ENCODE data around the gene P2RY8.

P2RY8 gene

DNA sequence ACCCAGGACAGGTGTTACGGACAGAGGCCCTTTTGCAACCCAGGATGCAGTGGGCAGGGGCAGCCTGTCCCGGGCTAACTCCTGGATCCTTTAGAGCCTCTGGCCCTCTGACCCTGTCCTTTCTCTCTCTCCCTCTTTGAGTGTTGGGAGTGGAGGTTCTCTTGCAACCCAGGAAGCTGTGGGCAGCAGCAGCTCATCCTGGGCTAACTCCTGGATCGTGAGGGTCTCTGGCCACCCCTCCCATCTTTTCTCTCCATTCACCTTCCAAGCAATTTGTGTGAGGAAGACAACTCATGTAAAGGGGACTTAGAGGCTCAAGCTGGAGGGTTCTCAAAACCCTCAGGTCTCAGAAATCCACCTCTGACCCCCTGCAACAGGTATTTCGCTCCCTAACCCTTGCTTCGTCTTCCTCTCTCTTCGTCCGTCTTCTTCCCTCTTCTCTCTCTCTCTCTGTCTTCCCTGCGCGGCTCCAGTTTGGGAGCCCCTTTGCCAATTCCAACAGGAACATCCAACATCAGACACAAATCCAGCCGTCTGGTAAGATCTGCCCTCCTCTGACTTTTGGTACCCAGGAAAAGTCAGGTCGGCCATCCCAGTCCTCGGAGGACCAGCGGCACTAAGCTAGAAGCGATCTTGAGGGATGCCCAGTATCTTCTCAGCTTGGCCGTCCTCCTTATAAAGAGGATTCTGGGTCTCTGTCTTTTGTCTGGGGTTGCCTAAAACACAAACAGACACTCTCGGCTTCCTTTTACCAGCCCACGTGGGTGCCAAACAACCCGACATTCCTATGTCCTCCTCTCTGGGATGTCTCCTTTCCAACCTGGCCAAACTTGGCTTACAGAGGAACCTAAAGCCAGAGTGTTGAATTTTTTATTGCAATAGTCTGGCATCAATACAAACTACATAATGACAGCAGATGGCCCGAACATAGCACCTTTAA, 92.2 kb downstream of the P2RY8 start:
- TF ChIP-seq SPI1 (IDR thresholded peaks at IDR 0.05; ENCODE audit: borderline replicate concordance, low read depth) (no peak), REST (IDR thresholded peaks at IDR 0.05; ENCODE audit: insufficient replicate concordance, low read depth) (no peak), POLR2AphosphoS5 (IDR thresholded peaks at IDR 0.05; ENCODE audit: low read depth) (no peak)
- TF ChIP-seq, protein P1, sequence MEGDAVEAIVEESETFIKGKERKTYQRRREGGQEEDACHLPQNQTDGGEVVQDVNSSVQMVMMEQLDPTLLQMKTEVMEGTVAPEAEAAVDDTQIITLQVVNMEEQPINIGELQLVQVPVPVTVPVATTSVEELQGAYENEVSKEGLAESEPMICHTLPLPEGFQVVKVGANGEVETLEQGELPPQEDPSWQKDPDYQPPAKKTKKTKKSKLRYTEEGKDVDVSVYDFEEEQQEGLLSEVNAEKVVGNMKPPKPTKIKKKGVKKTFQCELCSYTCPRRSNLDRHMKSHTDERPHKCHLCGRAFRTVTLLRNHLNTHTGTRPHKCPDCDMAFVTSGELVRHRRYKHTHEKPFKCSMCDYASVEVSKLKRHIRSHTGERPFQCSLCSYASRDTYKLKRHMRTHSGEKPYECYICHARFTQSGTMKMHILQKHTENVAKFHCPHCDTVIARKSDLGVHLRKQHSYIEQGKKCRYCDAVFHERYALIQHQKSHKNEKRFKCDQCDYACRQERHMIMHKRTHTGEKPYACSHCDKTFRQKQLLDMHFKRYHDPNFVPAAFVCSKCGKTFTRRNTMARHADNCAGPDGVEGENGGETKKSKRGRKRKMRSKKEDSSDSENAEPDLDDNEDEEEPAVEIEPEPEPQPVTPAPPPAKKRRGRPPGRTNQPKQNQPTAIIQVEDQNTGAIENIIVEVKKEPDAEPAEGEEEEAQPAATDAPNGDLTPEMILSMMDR (IDR thresholded peaks at IDR 0.05; ENCODE audit: insufficient read depth, low read length), result no peak
- no peak for DNase-seq (ENCODE audit: low read depth in 1 of 2, low spot score in 1 of 2)
- H3K4me3 ChIP-seq (replicated peaks; ENCODE audit: insufficient read depth, low read length), result no peak overlapping the region
- no peaks in the 10 kb centered on the region for H3K27me3 ChIP-seq (ENCODE audit: insufficient read depth, poor library complexity, severe bottlenecking)
- no peak overlapping the region for H3K27ac ChIP-seq (replicated peaks)

DNA sequence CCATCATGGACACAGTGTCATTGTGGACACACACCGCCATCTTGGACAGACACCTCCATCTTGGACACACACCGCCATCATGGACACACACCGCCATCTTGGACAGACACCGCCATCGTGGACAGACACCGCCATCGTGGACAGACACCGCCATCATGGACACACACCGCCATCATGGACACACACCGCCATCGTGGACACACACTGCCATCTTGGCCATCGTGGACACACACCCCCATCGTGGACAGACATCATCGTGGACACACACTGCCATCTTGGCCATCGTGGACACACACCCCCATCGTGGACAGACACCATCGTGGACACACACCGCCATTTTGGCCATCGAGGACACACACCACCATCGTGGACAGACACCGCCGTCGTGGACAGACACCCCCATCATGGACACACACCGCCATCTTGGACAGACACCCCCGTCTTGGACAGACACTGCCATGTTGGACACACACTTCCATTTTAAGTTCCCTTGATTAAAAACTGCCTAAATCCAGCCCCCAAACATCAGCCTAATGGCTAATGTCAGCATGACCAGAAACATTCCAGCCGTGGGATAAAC, 93.4 kb downstream of the P2RY8 start:
- TF ChIP-seq, protein P1 (IDR thresholded peaks at IDR 0.05; ENCODE audit: insufficient read depth, low read length), result no peak
- TF ChIP-seq GABPA (IDR thresholded peaks at IDR 0.05; ENCODE audit: low read depth), result no peak
- no peak for TF ChIP-seq SPI1 (IDR thresholded peaks at IDR 0.05; ENCODE audit: borderline replicate concordance, low read depth)
- no peak for TF ChIP-seq POLR2AphosphoS5 (IDR thresholded peaks at IDR 0.05; ENCODE audit: low read depth)
- no peak for TF ChIP-seq REST (IDR thresholded peaks at IDR 0.05; ENCODE audit: insufficient replicate concordance, low read depth)

DNA sequence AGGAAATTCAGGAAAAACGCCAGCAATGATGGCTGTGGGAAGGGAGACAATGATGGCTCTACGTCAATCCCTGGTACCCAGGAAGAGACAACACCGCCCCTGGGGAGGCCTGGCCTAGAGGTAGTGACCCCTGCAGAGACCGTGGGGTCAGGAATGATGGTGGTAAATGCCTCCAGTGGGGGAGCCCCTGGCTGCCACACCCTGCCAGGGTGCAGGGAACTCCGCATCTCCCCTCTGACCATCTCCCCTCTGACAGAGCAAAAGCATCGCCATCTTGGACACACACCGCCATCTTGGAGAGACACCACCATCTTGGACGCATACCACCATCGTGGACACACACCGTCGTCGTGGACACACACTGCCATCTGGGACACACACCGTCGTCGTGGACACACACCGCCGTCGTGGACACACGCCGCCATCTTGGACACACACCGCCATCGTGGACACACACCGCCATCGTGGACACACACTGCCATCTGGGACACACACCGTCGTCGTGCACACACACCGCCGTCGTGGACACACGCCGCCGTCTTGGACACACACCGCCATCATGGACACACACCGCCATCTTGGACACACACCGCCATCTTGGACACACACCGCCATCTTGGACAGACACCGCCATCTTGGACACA, 94.1 kb downstream of the P2RY8 start:
- H3K27ac ChIP-seq (replicated peaks), result no peak overlapping the region
- TF ChIP-seq GABPA (IDR thresholded peaks at IDR 0.05; ENCODE audit: low read depth), result no peak
- TF ChIP-seq REST (IDR thresholded peaks at IDR 0.05; ENCODE audit: insufficient replicate concordance, low read depth), result no peak
- TF ChIP-seq, protein P1 (IDR thresholded peaks at IDR 0.05; ENCODE audit: insufficient read depth, low read length), result no peak
- H3K27me3 ChIP-seq (ENCODE audit: insufficient read depth, poor library complexity, severe bottlenecking), result no peaks in the 10 kb centered on the region
- DNase-seq (ENCODE audit: low read depth in 1 of 2, low spot score in 1 of 2), result no peak
- no peak overlapping the region for H3K4me3 ChIP-seq (replicated peaks; ENCODE audit: insufficient read depth, low read length)

More for the DNA sequence above, 93.4 kb downstream of the P2RY8 start:
- Histone ChIP-seq H3K27ac (replicated peaks) (no peak overlapping the region), H3K27me3 (ENCODE audit: insufficient read depth, poor library complexity, severe bottlenecking) (no peaks in the 10 kb centered on the region), H3K4me3 (replicated peaks; ENCODE audit: insufficient read depth, low read length) (no peak overlapping the region)
- no peak for DNase-seq (ENCODE audit: low read depth in 1 of 2, low spot score in 1 of 2)
